Measurements from ENCODE around the gene LRRC45.

LRRC45 gene

DNA sequence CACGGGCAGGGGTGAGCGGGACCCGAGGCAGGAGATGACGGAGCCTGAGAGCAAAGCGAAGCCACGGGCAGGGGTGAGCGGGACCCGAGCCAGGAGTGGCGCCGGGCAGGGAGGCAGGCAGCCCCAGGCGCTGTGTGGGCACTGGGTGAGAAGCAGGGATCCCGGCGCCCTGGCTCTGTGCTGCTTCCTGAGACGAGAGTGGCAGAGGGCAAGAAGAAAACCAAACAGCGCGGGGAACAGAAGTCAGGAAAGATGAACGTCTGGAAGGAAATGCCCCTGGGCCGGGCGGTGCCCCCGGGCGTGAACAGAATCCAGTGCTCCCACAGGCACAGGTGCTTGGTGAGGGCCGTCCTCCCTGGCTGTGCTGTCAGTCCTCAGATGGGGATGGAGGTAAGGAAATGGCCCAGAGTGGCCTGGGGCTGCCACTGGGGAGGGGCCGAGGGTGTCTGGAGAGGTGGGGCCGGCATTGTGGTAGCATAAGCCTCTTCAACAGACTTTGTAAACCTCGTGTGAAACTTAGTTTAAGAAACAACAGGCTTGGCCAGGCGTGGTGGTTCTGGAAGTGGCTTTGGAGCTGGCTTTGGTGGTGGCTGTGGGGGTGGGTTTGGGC is 35.8 kb upstream of the LRRC45 start:
- Histone ChIP-seq H3K4me2 (ENCODE audit: low read length) (no peak overlapping the region), H3K4me3 (ENCODE audit: low read length) (no peak overlapping the region), H3K79me2 (ENCODE audit: low read length) (no peaks in the 10 kb centered on the region), H3K4me1 (ENCODE audit: low read length) (no peaks in the 10 kb centered on the region), H3K27me3 (ENCODE audit: low read depth, low read length) (no peaks in the 10 kb centered on the region), H2AFZ (ENCODE audit: low read depth, low read length) (no peak overlapping the region), H3K36me3 (replicated peaks; ENCODE audit: low read depth, low read length) (peaks cover 9% of the 10 kb centered on the region), H3K9me3 (ENCODE audit: insufficient read depth, low read length) (no peaks in the 10 kb centered on the region), H3K9ac (ENCODE audit: low read length) (no peak overlapping the region), H3K27ac (ENCODE audit: low read length) (no peak overlapping the region), H4K20me1 (ENCODE audit: insufficient read depth, low read length) (no peaks in the 10 kb centered on the region)
- TF ChIP-seq, protein P1, sequence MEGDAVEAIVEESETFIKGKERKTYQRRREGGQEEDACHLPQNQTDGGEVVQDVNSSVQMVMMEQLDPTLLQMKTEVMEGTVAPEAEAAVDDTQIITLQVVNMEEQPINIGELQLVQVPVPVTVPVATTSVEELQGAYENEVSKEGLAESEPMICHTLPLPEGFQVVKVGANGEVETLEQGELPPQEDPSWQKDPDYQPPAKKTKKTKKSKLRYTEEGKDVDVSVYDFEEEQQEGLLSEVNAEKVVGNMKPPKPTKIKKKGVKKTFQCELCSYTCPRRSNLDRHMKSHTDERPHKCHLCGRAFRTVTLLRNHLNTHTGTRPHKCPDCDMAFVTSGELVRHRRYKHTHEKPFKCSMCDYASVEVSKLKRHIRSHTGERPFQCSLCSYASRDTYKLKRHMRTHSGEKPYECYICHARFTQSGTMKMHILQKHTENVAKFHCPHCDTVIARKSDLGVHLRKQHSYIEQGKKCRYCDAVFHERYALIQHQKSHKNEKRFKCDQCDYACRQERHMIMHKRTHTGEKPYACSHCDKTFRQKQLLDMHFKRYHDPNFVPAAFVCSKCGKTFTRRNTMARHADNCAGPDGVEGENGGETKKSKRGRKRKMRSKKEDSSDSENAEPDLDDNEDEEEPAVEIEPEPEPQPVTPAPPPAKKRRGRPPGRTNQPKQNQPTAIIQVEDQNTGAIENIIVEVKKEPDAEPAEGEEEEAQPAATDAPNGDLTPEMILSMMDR (IDR thresholded peaks at IDR 0.05; ENCODE audit: low read depth, low read length) = no peak
- TF ChIP-seq EZH2phosphoT487 (IDR thresholded peaks at IDR 0.05; ENCODE audit: low read depth) = no peak

DNA sequence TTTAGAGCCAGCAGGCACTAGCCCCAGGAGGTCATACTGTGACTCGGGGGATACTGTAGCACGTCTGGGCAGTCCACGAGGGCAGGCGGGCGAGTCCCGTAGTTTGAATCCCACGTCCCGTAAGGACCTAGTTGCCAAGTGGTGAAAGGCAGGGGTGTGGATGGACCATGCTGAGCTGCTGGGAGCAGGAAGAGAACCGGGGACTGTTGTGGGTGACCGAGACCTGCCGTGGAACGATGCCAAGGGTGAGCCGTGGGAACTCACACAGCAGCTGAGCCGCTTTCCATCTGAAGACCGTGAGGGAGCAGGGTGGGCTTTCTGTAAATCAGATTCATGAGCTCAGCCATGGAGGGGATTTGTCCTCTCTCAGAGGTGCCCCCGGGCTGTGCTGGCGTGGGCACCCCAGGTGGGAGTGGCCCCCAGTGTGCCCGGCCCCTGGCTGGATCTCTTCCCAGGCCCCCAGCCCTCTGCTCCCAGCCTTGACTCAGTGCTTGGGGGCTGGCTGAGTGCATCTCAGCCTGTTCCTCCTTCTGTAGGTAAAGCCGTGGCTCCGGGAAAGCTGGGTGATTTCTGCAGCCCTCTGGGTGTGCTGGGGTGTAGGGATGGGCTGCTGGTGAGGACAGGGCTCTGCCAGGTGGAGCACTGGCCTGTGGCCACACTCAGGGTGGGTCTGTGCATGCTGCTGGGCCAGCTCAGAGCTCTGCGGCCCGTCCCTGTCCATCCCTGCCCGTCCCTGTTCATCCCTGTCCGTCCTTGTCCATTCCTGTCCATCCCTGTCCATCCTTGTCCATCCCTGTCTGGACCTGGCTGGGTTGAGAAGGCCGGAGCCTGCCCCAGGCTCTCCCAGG is 32.0 kb upstream of the LRRC45 start:
- H3K27ac ChIP-seq (ENCODE audit: low read length) = no peak overlapping the region
- TF ChIP-seq EZH2phosphoT487 (IDR thresholded peaks at IDR 0.05; ENCODE audit: low read depth) = no peak
- TF ChIP-seq, protein P1 (IDR thresholded peaks at IDR 0.05; ENCODE audit: low read depth, low read length) = no peak
- no peaks in the 10 kb centered on the region for H3K9me3 ChIP-seq (ENCODE audit: insufficient read depth, low read length)
- no peaks in the 10 kb centered on the region for H3K4me1 ChIP-seq (ENCODE audit: low read length)
- no peaks in the 10 kb centered on the region for H3K79me2 ChIP-seq (ENCODE audit: low read length)
- H3K27me3 ChIP-seq (ENCODE audit: low read depth, low read length) = no peaks in the 10 kb centered on the region
- H3K4me3 ChIP-seq (ENCODE audit: low read length) = no peak overlapping the region
- H3K36me3 ChIP-seq (replicated peaks; ENCODE audit: low read depth, low read length) = peaks cover 3% of the 10 kb centered on the region
- H2AFZ ChIP-seq (ENCODE audit: low read depth, low read length) = no peak overlapping the region
- H3K9ac ChIP-seq (ENCODE audit: low read length) = no peak overlapping the region
- no peaks in the 10 kb centered on the region for H4K20me1 ChIP-seq (ENCODE audit: insufficient read depth, low read length)
- H3K4me2 ChIP-seq (ENCODE audit: low read length) = no peak overlapping the region

DNA sequence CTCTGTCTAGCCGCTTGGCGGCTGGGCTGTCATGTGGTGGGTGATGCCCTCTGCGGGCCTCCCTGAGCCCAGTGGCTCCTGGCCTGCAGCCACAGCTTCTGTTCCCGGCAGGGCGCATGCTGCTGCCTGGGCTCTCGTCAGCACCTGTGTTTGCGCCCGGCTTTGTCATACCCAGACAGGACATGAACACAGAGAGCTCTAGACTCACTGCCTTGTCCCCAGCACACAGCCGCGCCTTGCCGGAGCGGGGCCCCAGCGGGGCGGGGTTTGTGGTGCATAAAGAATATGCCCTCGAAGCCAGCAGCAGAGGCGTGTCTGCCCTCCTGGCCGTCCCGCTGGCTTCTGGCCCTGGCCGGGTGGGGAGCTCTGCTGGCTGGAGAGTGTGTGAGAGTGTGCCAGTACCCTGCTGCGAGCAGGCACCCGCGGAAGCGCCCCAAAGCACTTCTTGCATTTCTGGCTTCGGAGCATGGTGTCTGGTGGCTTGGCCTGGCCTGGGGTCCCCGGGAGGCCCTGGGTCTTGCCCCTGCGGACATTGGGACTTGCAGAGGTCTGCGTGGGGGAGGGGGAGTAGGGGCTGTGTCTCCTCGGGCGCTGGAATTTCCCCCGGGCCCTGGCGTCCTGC is 31.3 kb upstream of the LRRC45 start:
- H3K4me3 ChIP-seq (ENCODE audit: low read length) = no peak overlapping the region
- no peaks in the 10 kb centered on the region for H3K4me1 ChIP-seq (ENCODE audit: low read length)
- H3K9ac ChIP-seq (ENCODE audit: low read length) = no peak overlapping the region
- H3K9me3 ChIP-seq (ENCODE audit: insufficient read depth, low read length) = no peaks in the 10 kb centered on the region
- no peak overlapping the region for H3K27ac ChIP-seq (ENCODE audit: low read length)
- H3K36me3 ChIP-seq (replicated peaks; ENCODE audit: low read depth, low read length) = no peaks in the 10 kb centered on the region
- H3K27me3 ChIP-seq (ENCODE audit: low read depth, low read length) = no peaks in the 10 kb centered on the region
- H2AFZ ChIP-seq (ENCODE audit: low read depth, low read length) = no peak overlapping the region
- H3K4me2 ChIP-seq (ENCODE audit: low read length) = no peak overlapping the region
- no peaks in the 10 kb centered on the region for H4K20me1 ChIP-seq (ENCODE audit: insufficient read depth, low read length)
- H3K79me2 ChIP-seq (ENCODE audit: low read length) = no peaks in the 10 kb centered on the region
- TF ChIP-seq, protein P1 (IDR thresholded peaks at IDR 0.05; ENCODE audit: low read depth, low read length) = no peak
- TF ChIP-seq EZH2phosphoT487 (IDR thresholded peaks at IDR 0.05; ENCODE audit: low read depth) = no peak
